Upper lobe of left lung (tissue), 4 donors: ENCODE measurements around the gene CCDC136.

Source experiments
- CTCF ChIP-seq, 6 experiments: fragments of 450-650 bp in 4 of 6; fragments of 200-600 bp in 2 of 6; sonication (generic) in 2 of 6; IDR thresholded peaks; one replicate each; pipeline ENCODE4 v1.5.1; 2016 to 2019; ENCODE audit warnings: antibody characterized with exemption in 6 of 6
- EP300 ChIP-seq, 4 donors: sonication (generic); formaldehyde crosslinking; IDR thresholded peaks; one replicate each; pipeline ENCODE4 v1.5.1; 2017; ENCODE audit warnings: antibody characterized with exemption in 4 of 4, control low read depth in 2 of 4
- POLR2A ChIP-seq, 4 donors: fragments of 450-650 bp; IDR thresholded peaks; one replicate each; pipeline ENCODE4 v1.5.1; 2016 to 2017; ENCODE audit warnings: antibody characterized with exemption in 4 of 4, mild to moderate bottlenecking in 2 of 4

GRCh38 chr7:128856001-128856718, 64.4 kb downstream of the CCDC136 start:
- TF ChIP-seq CTCF (IDR thresholded peaks at IDR 0.05) (no peak), POLR2A (IDR thresholded peaks at IDR 0.05) (no peak), EP300 (IDR thresholded peaks at IDR 0.05) (no peak)
